Measurements from ENCODE around the gene LEPROT.

GRCh38 chr1:65412256-65412983, 8.0 kb upstream of the LEPROT start:
- TF ChIP-seq CTCF (IDR thresholded peaks at IDR 0.05) (no peak), ZFX (IDR thresholded peaks at IDR 0.05; ENCODE audit: borderline replicate concordance) (no peak)

Measured in 22Rv1 (cell line).